Ovary (tissue), 9 donors: ENCODE data around the gene TRAF3IP1. TPM values are rescaled to one million over a fixed set of nuclear protein-coding genes. Genes with fewer than 3 reads are reported as not detected.

Source experiments
- DNase-seq, 5 donors: peaks; one replicate each; pipeline ENCODE4 v3.0.0-alpha.2; 2019 to 2020
- H3K27ac ChIP-seq, 2 donors: fragments of 200-600 bp; one replicate each; pipeline versions ENCODE4 v1.5.1 to v1.8.0; 2019 to 2022
- H3K27me3 ChIP-seq: fragments of 200-600 bp; one replicate; pipeline ENCODE4 v1.8.0; 2022
- H3K36me3 ChIP-seq: fragments of 200-600 bp; sonication (generic); one replicate; pipeline ENCODE4 v1.5.1; 2019
- H3K4me1 ChIP-seq: one replicate; pipeline ENCODE4 v1.8.1; 2013; ENCODE audit warnings: mild to moderate bottlenecking, moderate library complexity; ENCODE audit not compliant: insufficient read depth
- H3K4me3 ChIP-seq: fragments of 200-600 bp; sonication (generic); one replicate; pipeline ENCODE4 v1.5.1; 2017
- H3K9me3 ChIP-seq, 2 donors: fragments of 200-600 bp in 1 of 2; sonication (generic) in 1 of 2; one replicate each; pipeline versions ENCODE4 v1.5.1 to v1.8.1; 2013 to 2019; ENCODE audit warnings: mild to moderate bottlenecking in 1 of 2, moderate library complexity in 1 of 2
- EP300 ChIP-seq: sonication (generic); formaldehyde crosslinking; IDR thresholded peaks from one replicate; pipeline ENCODE4 v1.6.1; 2017; ENCODE audit warnings: antibody characterized with exemption
- POLR2A ChIP-seq: fragments of 450-650 bp; IDR thresholded peaks from one replicate; pipeline ENCODE4 v1.6.1; 2017; ENCODE audit warnings: antibody characterized with exemption, mild to moderate bottlenecking, moderate library complexity
- WGBS, 3 donors: extraction: QIAGEN DNeasy Blood & Tissue Kit in 1 of 3; methylation state at CpG; one replicate each; pipeline versions ENCODE4 v1.1.5 to v1.1.7; 2013 to 2017; 5-methylcytosine and 5-hydroxymethylcytosine counted together
- intact Hi-C, 4 donors: fragments of 100-400 bp; cut with DNase I; formaldehyde crosslinking; loops; one replicate each; pipeline versions ENCODE4 v1.11.0 to v1.15.1; 2022 to 2023
- polyA plus RNA-seq, 2 donors: library from polyadenylated mRNA; stranded (reverse); fragments of 200-250 nt in 1 of 2; fragments of 350-450 nt in 1 of 2; fragmentation: Illumina TruSeq in 1 of 2; extraction: RNeasy Lipid Tissue Mini Kit (QIAGEN cat#74804) in 1 of 2; gene quantifications; one replicate each; pipeline ENCODE4 v1.2.3, GENCODE V29; 2013 to 2014
- total RNA-seq, 7 donors: library from RNA; depleted of rRNA in 2 of 7; stranded (reverse); fragments of >200 nt in 2 of 7; fragmentation: NEBNext Ultra II Directional in 3 of 7; extraction: Animal tissue kit (Norgen Biotek cat#: 25700) in 3 of 7; gene quantifications; one replicate each; pipeline versions ENCODE4 v1.1.0 to v1.2.4, GENCODE V29; 2016 to 2023
- TF ChIP-seq, protein P1 (sequence below), 3 donors: fragments of 450-650 bp in 2 of 3; fragments of 200-600 bp in 1 of 3; IDR thresholded peaks; one replicate each; pipeline versions ENCODE4 v1.5.1 to v1.8.0; 2016 to 2022; ENCODE audit warnings: antibody characterized with exemption in 3 of 3, mild to moderate bottlenecking in 1 of 3
- donor health status: DM: no; HTN: no; CAD: no; lungs with moderate emphysema.
- donor health status: DM: no; HTN: no; CAD: no.
- donor health status: Bipolar disorder and iron deficiency.
- donor health status: DM: yes; HTN: yes; CAD: no.
- donor health status: DM: no; HTN: no; CAD: no.
- donor health status: DM: yes; HTN: yes; CAD: no.

TRAF3IP1 gene
- total and polyA plus RNA-seq, 9 donors: 7.0 to 29.2 (median 19.1) TPM

DNA sequence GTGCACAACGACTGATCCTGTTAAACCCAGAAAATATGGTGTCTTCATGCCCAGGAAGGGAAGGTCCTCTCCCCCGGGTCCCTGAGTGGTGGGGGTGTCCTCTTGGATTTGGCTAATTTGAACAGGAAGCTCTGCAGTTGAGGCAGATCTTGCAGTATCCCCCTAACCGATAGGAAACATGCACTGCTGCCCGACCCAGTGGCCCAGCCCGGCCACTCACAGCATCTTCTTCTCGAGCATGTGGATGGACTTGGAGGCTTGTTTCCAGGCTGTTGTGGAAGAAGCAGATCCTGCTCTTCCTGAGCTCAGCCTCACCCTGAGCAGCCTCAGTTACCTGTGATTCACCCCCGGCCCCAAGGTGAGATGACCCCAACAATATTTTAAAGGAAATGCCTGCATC is 60.0 kb downstream of the TRAF3IP1 start:
- no peak for DNase-seq
- no peaks in the 10 kb centered on the region for H3K27me3 ChIP-seq
- no peaks in the 10 kb centered on the region for H3K9me3 ChIP-seq
- TF ChIP-seq EP300 (no peak), POLR2A (no peak)
- TF ChIP-seq, protein P1, sequence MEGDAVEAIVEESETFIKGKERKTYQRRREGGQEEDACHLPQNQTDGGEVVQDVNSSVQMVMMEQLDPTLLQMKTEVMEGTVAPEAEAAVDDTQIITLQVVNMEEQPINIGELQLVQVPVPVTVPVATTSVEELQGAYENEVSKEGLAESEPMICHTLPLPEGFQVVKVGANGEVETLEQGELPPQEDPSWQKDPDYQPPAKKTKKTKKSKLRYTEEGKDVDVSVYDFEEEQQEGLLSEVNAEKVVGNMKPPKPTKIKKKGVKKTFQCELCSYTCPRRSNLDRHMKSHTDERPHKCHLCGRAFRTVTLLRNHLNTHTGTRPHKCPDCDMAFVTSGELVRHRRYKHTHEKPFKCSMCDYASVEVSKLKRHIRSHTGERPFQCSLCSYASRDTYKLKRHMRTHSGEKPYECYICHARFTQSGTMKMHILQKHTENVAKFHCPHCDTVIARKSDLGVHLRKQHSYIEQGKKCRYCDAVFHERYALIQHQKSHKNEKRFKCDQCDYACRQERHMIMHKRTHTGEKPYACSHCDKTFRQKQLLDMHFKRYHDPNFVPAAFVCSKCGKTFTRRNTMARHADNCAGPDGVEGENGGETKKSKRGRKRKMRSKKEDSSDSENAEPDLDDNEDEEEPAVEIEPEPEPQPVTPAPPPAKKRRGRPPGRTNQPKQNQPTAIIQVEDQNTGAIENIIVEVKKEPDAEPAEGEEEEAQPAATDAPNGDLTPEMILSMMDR (IDR thresholded peaks at IDR 0.05): no peak
- intact Hi-C loops: no loop called here
- peaks cover 1% of the 10 kb centered on the region for H3K4me1 ChIP-seq
- no peak overlapping the region for H3K27ac ChIP-seq
- WGBS, 3 donors: 78 to 91% (median 81%) methylated on average over 7 of the region's 7 CpGs
- H3K4me3 ChIP-seq: no peak overlapping the region
- H3K36me3 ChIP-seq: no peaks in the 10 kb centered on the region

DNA sequence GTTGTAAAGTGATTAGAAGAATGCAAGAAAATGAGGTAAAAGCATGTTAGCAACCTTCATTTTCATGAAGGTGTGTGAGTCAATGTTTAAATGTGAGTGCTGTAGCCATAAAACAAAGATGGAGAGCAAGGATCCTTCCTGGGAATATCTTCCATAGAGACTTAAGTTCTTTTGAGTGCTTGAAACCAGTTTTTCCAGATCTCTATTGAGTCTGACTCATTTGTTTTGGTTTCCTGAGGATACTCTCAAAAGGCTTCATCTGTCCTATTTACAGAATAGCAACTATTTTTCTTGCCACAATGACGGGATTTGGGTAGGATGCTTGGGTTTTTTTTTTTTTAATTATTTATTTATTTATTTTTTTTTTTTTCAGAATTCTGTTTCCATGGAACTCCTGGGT is 60.5 kb downstream of the TRAF3IP1 start:
- no peaks in the 10 kb centered on the region for H3K9me3 ChIP-seq
- no peak for DNase-seq
- TF ChIP-seq EP300 (no peak), POLR2A (no peak)
- TF ChIP-seq, protein P1 (IDR thresholded peaks at IDR 0.05): no peak
- H3K36me3 ChIP-seq: no peaks in the 10 kb centered on the region
- no peak overlapping the region for H3K4me3 ChIP-seq
- no peak overlapping the region for H3K27ac ChIP-seq
- WGBS, 3 donors: 7 to 35% (median 13%) methylated on average over 1 of the region's 1 CpG
- H3K27me3 ChIP-seq: no peaks in the 10 kb centered on the region
- intact Hi-C loops: no loop called here
- peaks cover 1% of the 10 kb centered on the region for H3K4me1 ChIP-seq

DNA sequence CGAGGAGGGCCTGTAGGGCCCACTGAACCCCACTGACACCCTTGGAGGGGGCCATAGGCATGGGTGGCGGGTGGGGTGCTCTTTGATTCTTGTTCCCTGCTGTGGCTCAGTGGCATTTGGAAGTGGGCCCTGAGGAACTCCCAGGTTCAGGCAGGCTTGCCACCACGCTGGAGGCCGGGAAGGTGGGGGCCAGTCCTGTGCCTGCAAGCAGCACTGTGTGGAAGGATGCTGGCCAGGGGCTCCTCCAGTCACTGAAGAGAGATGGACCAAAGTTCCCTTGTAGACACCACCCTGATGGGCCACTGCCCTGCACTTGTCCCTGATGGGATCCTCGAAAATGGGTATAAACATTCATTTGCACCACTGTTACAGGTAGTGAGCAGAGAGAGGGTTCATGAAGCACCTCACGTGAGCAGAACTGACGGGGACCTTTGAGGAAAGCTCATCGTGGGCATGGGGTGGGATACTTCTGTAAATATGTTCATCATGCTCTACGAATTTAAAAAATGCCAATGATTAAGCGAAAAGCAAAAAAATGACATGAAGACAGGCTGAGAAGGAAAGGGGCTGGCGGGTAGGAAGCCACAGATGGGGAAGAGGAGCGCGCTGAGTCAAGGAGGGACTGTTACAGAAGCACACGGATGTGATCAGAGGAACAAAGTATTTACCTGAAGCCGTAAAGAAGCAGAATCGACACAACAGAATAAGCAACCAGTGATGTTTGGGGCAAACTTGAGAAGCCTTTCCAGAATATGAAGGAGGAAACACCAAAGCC is 61.2 kb downstream of the TRAF3IP1 start:
- TF ChIP-seq, protein P1 (IDR thresholded peaks at IDR 0.05): no peak
- TF ChIP-seq EP300 (no peak), POLR2A (no peak)
- Histone ChIP-seq H3K27me3 (no peaks in the 10 kb centered on the region), H3K9me3 (no peaks in the 10 kb centered on the region), H3K27ac (no peak overlapping the region), H3K36me3 (no peaks in the 10 kb centered on the region), H3K4me3 (no peak overlapping the region), H3K4me1 (no peaks in the 10 kb centered on the region)
- no peak for DNase-seq
- intact Hi-C loops: no loop called here
- WGBS, 3 donors: 95 to 96% (median 95%) methylated on average over 16 of the region's 16 CpGs

DNA sequence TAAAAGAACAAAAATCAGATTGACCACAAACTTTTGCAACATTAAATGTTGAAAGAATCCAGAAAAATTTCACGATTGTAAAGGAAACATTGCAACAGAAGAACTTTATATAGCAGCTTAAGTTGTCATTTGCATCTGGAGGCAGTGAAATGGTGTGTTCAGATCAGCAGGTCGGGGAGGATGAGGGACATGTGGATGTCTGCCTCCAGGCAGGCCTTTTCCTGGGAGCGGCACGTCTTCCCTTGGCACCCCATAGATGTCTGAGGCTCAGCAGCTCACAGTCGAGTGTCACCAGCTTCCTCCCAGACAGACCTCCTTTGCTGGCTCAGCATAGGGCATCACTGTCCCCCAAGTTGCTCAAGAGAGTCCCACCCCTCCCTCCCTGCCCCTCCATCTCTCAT is 62.1 kb downstream of the TRAF3IP1 start:
- H3K4me3 ChIP-seq: no peak overlapping the region
- H3K27me3 ChIP-seq: no peaks in the 10 kb centered on the region
- intact Hi-C loops: no loop called here
- no peaks in the 10 kb centered on the region for H3K9me3 ChIP-seq
- no peak for TF ChIP-seq POLR2A
- TF ChIP-seq EP300: no peak
- TF ChIP-seq, protein P1 (IDR thresholded peaks at IDR 0.05): no peak
- WGBS, 3 donors: 91 to 93% (median 92%) methylated on average over 5 of the region's 5 CpGs
- no peak for DNase-seq
- H3K4me1 ChIP-seq: no peaks in the 10 kb centered on the region
- no peaks in the 10 kb centered on the region for H3K36me3 ChIP-seq
- H3K27ac ChIP-seq: no peak overlapping the region
